Measurements from ENCODE around the gene KIF26A. TPM values are rescaled to one million over a fixed set of nuclear protein-coding genes. Genes with fewer than 3 reads are reported as not detected.

The KIF26A gene
- polyA plus RNA-seq, 1 of the 3 experiments (the other 2 are of a cell fraction), result 1.7 TPM

DNA sequence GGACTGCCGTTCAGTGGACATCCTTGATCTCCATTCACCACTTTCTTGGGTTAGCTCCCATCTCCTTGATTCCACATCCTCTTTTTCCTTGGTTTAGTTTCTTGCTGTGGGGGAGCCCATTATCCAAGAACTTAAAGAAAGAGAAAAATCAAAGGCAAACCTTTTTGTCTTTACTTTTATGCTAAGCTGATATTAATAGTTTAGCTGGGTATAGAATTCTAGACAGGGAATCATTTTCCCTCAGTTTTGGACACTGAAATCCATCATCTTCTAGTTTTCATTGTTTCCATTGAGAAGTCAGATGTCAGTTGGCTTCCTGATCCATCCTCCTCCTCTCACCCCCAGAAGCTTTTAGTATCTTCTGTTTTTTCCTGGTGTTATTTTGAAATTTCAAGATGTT lies 8.8 kb upstream of the KIF26A start:
- WGBS (ENCODE audit: low lambda C conversion rate), result 64% methylated on average over 1 of the region's 1 CpG
- no peak overlapping the region for H2AFZ ChIP-seq (ENCODE audit: low read depth)
- H3K9me3 ChIP-seq, result peaks cover 11% of the 10 kb centered on the region
- H3K79me2 ChIP-seq (ENCODE audit: insufficient read depth), result no peaks in the 10 kb centered on the region
- H3K4me1 ChIP-seq (ENCODE audit: control insufficient read depth in 1 of 2, insufficient read depth in 2 of 2, low read depth in 1 of 2, low read length in 1 of 2), result peaks cover 0 to 5% of the 10 kb centered on the region in 2 experiments; a peak in 1 of 4 replicates
- no peak overlapping the region for H3K4me2 ChIP-seq
- H4K20me1 ChIP-seq (ENCODE audit: insufficient read depth), result no peaks in the 10 kb centered on the region
- no peak overlapping the region for H3K27ac ChIP-seq (ENCODE audit: low read depth in 2 of 2, low read length in 1 of 2)
- no peaks in the 10 kb centered on the region for H3K27me3 ChIP-seq (ENCODE audit: insufficient read depth)
- no peaks in the 10 kb centered on the region for H3F3A ChIP-seq (replicated peaks; ENCODE audit: insufficient read depth)
- DNase-seq, result no peak
- no peak overlapping the region for H3K9ac ChIP-seq
- no peaks in the 10 kb centered on the region for H3K36me3 ChIP-seq (replicated peaks in 1 of 2; ENCODE audit: control insufficient read depth in 1 of 2, insufficient read depth in 2 of 2, low read length in 1 of 2)
- TF ChIP-seq, protein P1, sequence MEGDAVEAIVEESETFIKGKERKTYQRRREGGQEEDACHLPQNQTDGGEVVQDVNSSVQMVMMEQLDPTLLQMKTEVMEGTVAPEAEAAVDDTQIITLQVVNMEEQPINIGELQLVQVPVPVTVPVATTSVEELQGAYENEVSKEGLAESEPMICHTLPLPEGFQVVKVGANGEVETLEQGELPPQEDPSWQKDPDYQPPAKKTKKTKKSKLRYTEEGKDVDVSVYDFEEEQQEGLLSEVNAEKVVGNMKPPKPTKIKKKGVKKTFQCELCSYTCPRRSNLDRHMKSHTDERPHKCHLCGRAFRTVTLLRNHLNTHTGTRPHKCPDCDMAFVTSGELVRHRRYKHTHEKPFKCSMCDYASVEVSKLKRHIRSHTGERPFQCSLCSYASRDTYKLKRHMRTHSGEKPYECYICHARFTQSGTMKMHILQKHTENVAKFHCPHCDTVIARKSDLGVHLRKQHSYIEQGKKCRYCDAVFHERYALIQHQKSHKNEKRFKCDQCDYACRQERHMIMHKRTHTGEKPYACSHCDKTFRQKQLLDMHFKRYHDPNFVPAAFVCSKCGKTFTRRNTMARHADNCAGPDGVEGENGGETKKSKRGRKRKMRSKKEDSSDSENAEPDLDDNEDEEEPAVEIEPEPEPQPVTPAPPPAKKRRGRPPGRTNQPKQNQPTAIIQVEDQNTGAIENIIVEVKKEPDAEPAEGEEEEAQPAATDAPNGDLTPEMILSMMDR (IDR thresholded peaks at IDR 0.05), result no peak
- TF ChIP-seq TEAD4 (IDR thresholded peaks at IDR 0.05; ENCODE audit: borderline replicate concordance, insufficient read depth), result no peak
- TF ChIP-seq RFX5 (IDR thresholded peaks at IDR 0.05; ENCODE audit: low read length), result no peak
- no peak for TF ChIP-seq MXI1 (IDR thresholded peaks at IDR 0.05; ENCODE audit: low read depth, low read length)
- TF ChIP-seq, protein P2, sequence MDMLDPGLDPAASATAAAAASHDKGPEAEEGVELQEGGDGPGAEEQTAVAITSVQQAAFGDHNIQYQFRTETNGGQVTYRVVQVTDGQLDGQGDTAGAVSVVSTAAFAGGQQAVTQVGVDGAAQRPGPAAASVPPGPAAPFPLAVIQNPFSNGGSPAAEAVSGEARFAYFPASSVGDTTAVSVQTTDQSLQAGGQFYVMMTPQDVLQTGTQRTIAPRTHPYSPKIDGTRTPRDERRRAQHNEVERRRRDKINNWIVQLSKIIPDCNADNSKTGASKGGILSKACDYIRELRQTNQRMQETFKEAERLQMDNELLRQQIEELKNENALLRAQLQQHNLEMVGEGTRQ (IDR thresholded peaks at IDR 0.05; ENCODE audit: borderline replicate concordance, low read depth, low read length), result no peak
- TF ChIP-seq TAF1 (IDR thresholded peaks at IDR 0.05; ENCODE audit: borderline replicate concordance, low read depth, low read length), result no peak
- no peak for TF ChIP-seq EP300 (IDR thresholded peaks at IDR 0.05; ENCODE audit: borderline replicate concordance in 1 of 2, low read depth in 1 of 2, low read length in 1 of 2)
- no peak for TF ChIP-seq CHD2 (IDR thresholded peaks at IDR 0.05; ENCODE audit: low read length, partially characterized antibody)
- TF ChIP-seq SIN3A (IDR thresholded peaks at IDR 0.05; ENCODE audit: borderline replicate concordance, low read depth, low read length), result no peak
- TF ChIP-seq ELF1 (IDR thresholded peaks at IDR 0.05), result no peak
- no peak for TF ChIP-seq RXRA (IDR thresholded peaks at IDR 0.05; ENCODE audit: borderline replicate concordance, low read depth)
- TF ChIP-seq YY1 (IDR thresholded peaks at IDR 0.05; ENCODE audit: low read depth), result no peak
- no peak for TF ChIP-seq TCF12 (IDR thresholded peaks at IDR 0.05)
- no peak overlapping the region for H3K4me3 ChIP-seq (ENCODE audit: low read depth in 2 of 2, low read length in 1 of 2)
- POLR2A ChIA-PET, result no interaction called here
- CTCF ChIA-PET, result interaction anchor here (1.0 to 9.7 kb wide), 12 partner anchors 15 to 436 kb away, joined by 3 to 166 read pairs (median 4); partner anchors contain the start of gene ASPG
- no peaks in the 10 kb centered on the region for H3K9me2 ChIP-seq

DNA sequence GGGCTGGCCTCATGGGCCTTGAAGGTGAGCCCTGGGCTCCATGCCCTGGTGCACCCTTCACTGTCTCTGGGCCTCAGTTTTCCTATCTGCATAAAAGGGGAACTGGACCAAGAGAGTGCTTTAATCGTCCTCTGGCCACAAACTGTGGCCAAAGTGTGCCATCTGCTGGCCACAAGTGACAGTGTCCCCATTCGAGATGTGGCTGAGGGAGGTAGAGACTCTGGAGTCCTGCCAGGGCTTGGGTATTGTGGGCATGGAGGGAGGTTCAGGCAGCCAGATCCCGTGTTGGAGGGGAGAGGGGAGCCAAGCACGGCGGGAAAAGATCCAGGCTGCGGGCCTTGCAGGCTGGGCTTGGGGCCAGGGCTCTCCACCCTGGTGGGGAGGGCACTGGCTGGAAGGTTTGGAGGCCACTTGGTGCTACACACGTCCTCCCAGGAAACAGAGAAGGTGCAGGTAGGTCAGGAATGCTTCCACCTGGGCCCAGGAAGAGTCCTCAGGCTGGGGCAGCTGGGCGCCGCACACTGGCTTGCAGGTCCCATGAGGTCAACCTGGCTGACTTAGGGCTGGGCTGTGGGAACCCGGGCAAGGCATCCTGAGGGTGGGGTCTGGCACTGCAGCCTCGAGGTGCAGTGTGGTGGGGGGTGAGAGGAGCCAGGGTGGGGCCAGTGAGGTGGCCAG lies 7.3 kb upstream of the KIF26A start:
- POLR2A ChIA-PET, result interaction anchor here (1.1 kb wide), 1 partner anchor 54 kb away, joined by 3 read pairs; no protein-coding TSS in a partner anchor
- DNase-seq, result peak; percentile 87
- no peak overlapping the region for H3K4me2 ChIP-seq
- TF ChIP-seq, protein P3, sequence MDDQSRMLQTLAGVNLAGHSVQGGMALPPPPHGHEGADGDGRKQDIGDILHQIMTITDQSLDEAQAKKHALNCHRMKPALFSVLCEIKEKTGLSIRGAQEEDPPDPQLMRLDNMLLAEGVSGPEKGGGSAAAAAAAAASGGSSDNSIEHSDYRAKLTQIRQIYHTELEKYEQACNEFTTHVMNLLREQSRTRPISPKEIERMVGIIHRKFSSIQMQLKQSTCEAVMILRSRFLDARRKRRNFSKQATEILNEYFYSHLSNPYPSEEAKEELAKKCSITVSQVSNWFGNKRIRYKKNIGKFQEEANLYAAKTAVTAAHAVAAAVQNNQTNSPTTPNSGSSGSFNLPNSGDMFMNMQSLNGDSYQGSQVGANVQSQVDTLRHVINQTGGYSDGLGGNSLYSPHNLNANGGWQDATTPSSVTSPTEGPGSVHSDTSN (IDR thresholded peaks at IDR 0.05), result no peak
- peak; percentile 89 for TF ChIP-seq SMC3 (IDR thresholded peaks at IDR 0.05; ENCODE audit: low read depth, low read length)
- no peak for TF ChIP-seq RFX5 (IDR thresholded peaks at IDR 0.05; ENCODE audit: low read length)
- TF ChIP-seq, protein P1 (IDR thresholded peaks at IDR 0.05), result peak; percentile 51
- no peak for TF ChIP-seq GATA2 (CRISPR knock-in tag; IDR thresholded peaks at IDR 0.05)
- no peak for TF ChIP-seq FOXJ3 (CRISPR knock-in tag; IDR thresholded peaks at IDR 0.05)
- no peak for TF ChIP-seq TCF12 (IDR thresholded peaks at IDR 0.05)
- no peak for TF ChIP-seq FOSL2 (IDR thresholded peaks at IDR 0.05; ENCODE audit: borderline replicate concordance, low read depth)
- TF ChIP-seq, protein P4, sequence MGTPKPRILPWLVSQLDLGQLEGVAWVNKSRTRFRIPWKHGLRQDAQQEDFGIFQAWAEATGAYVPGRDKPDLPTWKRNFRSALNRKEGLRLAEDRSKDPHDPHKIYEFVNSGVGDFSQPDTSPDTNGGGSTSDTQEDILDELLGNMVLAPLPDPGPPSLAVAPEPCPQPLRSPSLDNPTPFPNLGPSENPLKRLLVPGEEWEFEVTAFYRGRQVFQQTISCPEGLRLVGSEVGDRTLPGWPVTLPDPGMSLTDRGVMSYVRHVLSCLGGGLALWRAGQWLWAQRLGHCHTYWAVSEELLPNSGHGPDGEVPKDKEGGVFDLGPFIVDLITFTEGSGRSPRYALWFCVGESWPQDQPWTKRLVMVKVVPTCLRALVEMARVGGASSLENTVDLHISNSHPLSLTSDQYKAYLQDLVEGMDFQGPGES (IDR thresholded peaks at IDR 0.05; ENCODE audit: low read depth, low read length), result no peak
- no peak for TF ChIP-seq RXRA (IDR thresholded peaks at IDR 0.05; ENCODE audit: borderline replicate concordance, low read depth)

More for the DNA sequence above, 7.3 kb upstream of the KIF26A start:
- H3K9me3 ChIP-seq, result peaks cover 8% of the 10 kb centered on the region
- peaks cover 0 to 19% of the 10 kb centered on the region in 2 experiments; a peak in 1 of 4 replicates for H3K4me1 ChIP-seq (ENCODE audit: control insufficient read depth in 1 of 2, insufficient read depth in 2 of 2, low read depth in 1 of 2, low read length in 1 of 2)
- no peak overlapping the region for H2AFZ ChIP-seq (ENCODE audit: low read depth)
- H3F3A ChIP-seq (replicated peaks; ENCODE audit: insufficient read depth), result no peaks in the 10 kb centered on the region
- peak overlapping the region in 1 of 2 experiments; percentile 44; a peak in 1 of 4 replicates for H3K4me3 ChIP-seq (ENCODE audit: low read depth in 2 of 2, low read length in 1 of 2)
- no peaks in the 10 kb centered on the region for H3K79me2 ChIP-seq (ENCODE audit: insufficient read depth)
- H4K20me1 ChIP-seq (ENCODE audit: insufficient read depth), result no peaks in the 10 kb centered on the region
- H3K9me2 ChIP-seq, result no peaks in the 10 kb centered on the region
- H3K27ac ChIP-seq (ENCODE audit: low read depth in 2 of 2, low read length in 1 of 2), result no peak overlapping the region
- no peak overlapping the region for H3K9ac ChIP-seq
- CTCF ChIA-PET, result interaction anchor here (0.6 to 9.7 kb wide), 14 partner anchors 9 to 509 kb away, joined by 3 to 166 read pairs (median 6); no protein-coding TSS in a partner anchor
- 9% methylated on average over 10 of the region's 11 CpGs for WGBS (ENCODE audit: low lambda C conversion rate)
- no peaks in the 10 kb centered on the region for H3K36me3 ChIP-seq (replicated peaks in 1 of 2; ENCODE audit: control insufficient read depth in 1 of 2, insufficient read depth in 2 of 2, low read length in 1 of 2)
- H3K27me3 ChIP-seq (ENCODE audit: insufficient read depth), result peaks cover 9% of the 10 kb centered on the region

Measured in SK-N-SH (cell line).